Immature natural killer cell (primary cell): ENCODE data around the gene RHBDD3. TPM values are rescaled to one million over a fixed set of nuclear protein-coding genes. Genes with fewer than 3 reads are reported as not detected.

Source experiments
- DNase-seq, 3 donors: peaks; one replicate each; pipeline ENCODE4 v3.0.0; 2022; ENCODE audit warnings: mixed read lengths in 1 of 3
- H3K27ac Mint-ChIP-seq, 6 donors: one replicate each; pipeline ENCODE4 v1.8.0; 2020; ENCODE audit warnings: mixed read lengths in 6 of 6, mild to moderate bottlenecking in 5 of 6, inconsistent platforms in 4 of 6, moderate library complexity in 3 of 6
- H3K27me3 Mint-ChIP-seq, 3 donors: one replicate each; pipeline ENCODE4 v1.8.0; 2020 to 2021; ENCODE audit warnings: low read depth in 3 of 3, mild to moderate bottlenecking in 3 of 3, mixed read lengths in 3 of 3, moderate library complexity in 3 of 3, inconsistent platforms in 1 of 3
- H3K36me3 Mint-ChIP-seq, 3 donors: one replicate each; pipeline ENCODE4 v1.8.0; 2020; ENCODE audit warnings: mixed read lengths in 3 of 3, inconsistent platforms in 2 of 3, mild to moderate bottlenecking in 2 of 3
- H3K4me1 Mint-ChIP-seq, 2 donors: one replicate each; pipeline ENCODE4 v1.8.0; 2020; ENCODE audit warnings: inconsistent platforms in 2 of 2, mild to moderate bottlenecking in 2 of 2, mixed read lengths in 2 of 2, moderate library complexity in 1 of 2
- H3K4me3 Mint-ChIP-seq, 5 donors: one replicate each; pipeline ENCODE4 v1.8.0; 2020; ENCODE audit warnings: mild to moderate bottlenecking in 5 of 5, mixed read lengths in 5 of 5, inconsistent platforms in 3 of 5, moderate library complexity in 3 of 5
- H3K9me3 Mint-ChIP-seq, 6 donors: one replicate each; pipeline ENCODE4 v1.8.0; 2020; ENCODE audit warnings: mild to moderate bottlenecking in 6 of 6, mixed read lengths in 6 of 6, inconsistent platforms in 4 of 6, moderate library complexity in 3 of 6
- polyA plus RNA-seq, 3 donors: library from polyadenylated mRNA; unstranded; fragments of 300-500 nt; fragmentation: Illumina TruSeq; gene quantifications; one replicate each; pipeline ENCODE4 v1.2.3, GENCODE V29; 2021

RHBDD3 gene
- polyA plus RNA-seq, 3 donors from 2014 or later: 4.5 to 11.7 (median 5.4) TPM

- Mint-ChIP-seq H3K27me3 (peaks cover 9% of the 10 kb centered on the region in 3 donors), H3K9me3 (no peaks in the 10 kb centered on the region), H3K4me1 (peaks cover 78 to 81% of the 10 kb centered on the region in 2 donors), H3K27ac (peak overlapping the region; percentile 92 to 99 (median 95)), H3K36me3 (peaks cover 4 to 34% (median 19%) of the 10 kb centered on the region in 3 donors), H3K4me3 (peak overlapping the region; percentile 94 to 99 (median 94))
- peak in 1 of 3 donors; percentile 13 for DNase-seq
Measured at GRCh38 chr22:29269731-29270474, 2.1 kb upstream of the RHBDD3 start.

- Mint-ChIP-seq H3K9me3 (no peaks in the 10 kb centered on the region), H3K4me1 (peaks cover 73 to 74% of the 10 kb centered on the region in 2 donors), H3K27ac (peak overlapping the region; percentile 92 to 99 (median 95)), H3K4me3 (peak overlapping the region; percentile 94 to 99 (median 94)), H3K36me3 (peaks cover 4 to 27% (median 16%) of the 10 kb centered on the region in 3 donors), H3K27me3 (peaks cover 9% of the 10 kb centered on the region in 3 donors)
- DNase-seq: no peak
Measured at GRCh38 chr22:29269230-29269604, 1.4 kb upstream of the RHBDD3 start.

- peak; percentile 49 to 54 (median 54) for DNase-seq
- H3K4me3 Mint-ChIP-seq: peak overlapping the region; percentile 94 to 99 (median 94)
- peaks cover 67 to 68% of the 10 kb centered on the region in 2 donors for H3K4me1 Mint-ChIP-seq
- peak overlapping the region; percentile 95 to 99 (median 96) for H3K27ac Mint-ChIP-seq
- peaks cover 9% of the 10 kb centered on the region in 3 donors for H3K27me3 Mint-ChIP-seq
- H3K9me3 Mint-ChIP-seq: no peaks in the 10 kb centered on the region
- H3K36me3 Mint-ChIP-seq: peaks cover 4 to 21% (median 15%) of the 10 kb centered on the region in 3 donors
Measured at GRCh38 chr22:29268511-29269229, 889 bp upstream of the RHBDD3 start.

- Mint-ChIP-seq H3K9me3 (no peaks in the 10 kb centered on the region), H3K27ac (peak overlapping the region; percentile 39 to 99 (median 96)), H3K36me3 (peaks cover 0 to 14% (median 5%) of the 10 kb centered on the region in 3 donors), H3K27me3 (peaks cover 9% of the 10 kb centered on the region in 3 donors), H3K4me3 (peak overlapping the region; percentile 94 to 99 (median 94)), H3K4me1 (peaks cover 55 to 56% of the 10 kb centered on the region in 2 donors)
- DNase-seq: no peak
Measured at GRCh38 chr22:29267462-29267857, 321 bp downstream of the RHBDD3 start.

- Mint-ChIP-seq H3K27ac (peak overlapping the region; percentile 39 to 99 (median 80)), H3K27me3 (peaks cover 9% of the 10 kb centered on the region in 3 donors), H3K9me3 (no peaks in the 10 kb centered on the region), H3K4me1 (peaks cover 49 to 50% of the 10 kb centered on the region in 2 donors), H3K4me3 (peak overlapping the region; percentile 94 to 99 (median 94)), H3K36me3 (peaks cover 0 to 10% (median 5%) of the 10 kb centered on the region in 3 donors)
- no peak for DNase-seq
Measured at GRCh38 chr22:29266564-29267461, 968 bp downstream of the RHBDD3 start.

GRCh38 chr22:29265929-29266328 is 1.9 kb downstream of the RHBDD3 start:
- Mint-ChIP-seq H3K9me3 (no peaks in the 10 kb centered on the region), H3K4me3 (no peak overlapping the region), H3K36me3 (peaks cover 0 to 7% (median 5%) of the 10 kb centered on the region in 3 donors), H3K27ac (no peak overlapping the region), H3K27me3 (peaks cover 9% of the 10 kb centered on the region in 3 donors), H3K4me1 (peaks cover 40 to 41% of the 10 kb centered on the region in 2 donors)
- DNase-seq: no peak

- Mint-ChIP-seq H3K4me3 (no peak overlapping the region), H3K27me3 (peaks cover 9% of the 10 kb centered on the region in 3 donors), H3K9me3 (no peaks in the 10 kb centered on the region), H3K27ac (no peak overlapping the region), H3K4me1 (peaks cover 33 to 35% of the 10 kb centered on the region in 2 donors), H3K36me3 (peaks cover 0 to 5% (median 3%) of the 10 kb centered on the region in 3 donors)
- no peak for DNase-seq
Measured at GRCh38 chr22:29265305-29265704, 2.5 kb downstream of the RHBDD3 start.

- peaks cover 6 to 8% (median 7%) of the 10 kb centered on the region in 3 donors for H3K27me3 Mint-ChIP-seq
- H3K9me3 Mint-ChIP-seq: no peaks in the 10 kb centered on the region
- no peak overlapping the region for H3K4me3 Mint-ChIP-seq
- no peak for DNase-seq
- peaks cover 19 to 20% of the 10 kb centered on the region in 2 donors for H3K4me1 Mint-ChIP-seq
- peaks cover 0 to 5% (median 0%) of the 10 kb centered on the region in 3 donors for H3K36me3 Mint-ChIP-seq
- H3K27ac Mint-ChIP-seq: no peak overlapping the region
Measured at GRCh38 chr22:29263791-29264276, 3.9 kb downstream of the RHBDD3 start.

GRCh38 chr22:29260601-29261315 is 7.0 kb downstream of the RHBDD3 start:
- no peak for DNase-seq
- H3K27me3 Mint-ChIP-seq: no peaks in the 10 kb centered on the region
- no peak overlapping the region for H3K4me3 Mint-ChIP-seq
- H3K27ac Mint-ChIP-seq: no peak overlapping the region
- no peaks in the 10 kb centered on the region for H3K36me3 Mint-ChIP-seq
- no peaks in the 10 kb centered on the region for H3K9me3 Mint-ChIP-seq
- no peaks in the 10 kb centered on the region for H3K4me1 Mint-ChIP-seq

GRCh38 chr22:29260031-29260560 is 7.7 kb downstream of the RHBDD3 start:
- Mint-ChIP-seq H3K27me3 (no peaks in the 10 kb centered on the region), H3K36me3 (no peaks in the 10 kb centered on the region), H3K4me1 (no peaks in the 10 kb centered on the region), H3K4me3 (no peak overlapping the region), H3K27ac (no peak overlapping the region), H3K9me3 (no peaks in the 10 kb centered on the region)
- DNase-seq: no peak

GRCh38 chr22:29259253-29259899 is 8.4 kb downstream of the RHBDD3 start:
- Mint-ChIP-seq H3K4me3 (no peak overlapping the region), H3K27me3 (no peaks in the 10 kb centered on the region), H3K27ac (no peak overlapping the region), H3K9me3 (no peaks in the 10 kb centered on the region), H3K4me1 (no peaks in the 10 kb centered on the region), H3K36me3 (no peaks in the 10 kb centered on the region)
- DNase-seq: no peak
